ENCODE data around the gene KCTD14.

GRCh38 chr11:77967753-77968152, 55.3 kb downstream of the KCTD14 start:
- TF ChIP-seq, protein P1, sequence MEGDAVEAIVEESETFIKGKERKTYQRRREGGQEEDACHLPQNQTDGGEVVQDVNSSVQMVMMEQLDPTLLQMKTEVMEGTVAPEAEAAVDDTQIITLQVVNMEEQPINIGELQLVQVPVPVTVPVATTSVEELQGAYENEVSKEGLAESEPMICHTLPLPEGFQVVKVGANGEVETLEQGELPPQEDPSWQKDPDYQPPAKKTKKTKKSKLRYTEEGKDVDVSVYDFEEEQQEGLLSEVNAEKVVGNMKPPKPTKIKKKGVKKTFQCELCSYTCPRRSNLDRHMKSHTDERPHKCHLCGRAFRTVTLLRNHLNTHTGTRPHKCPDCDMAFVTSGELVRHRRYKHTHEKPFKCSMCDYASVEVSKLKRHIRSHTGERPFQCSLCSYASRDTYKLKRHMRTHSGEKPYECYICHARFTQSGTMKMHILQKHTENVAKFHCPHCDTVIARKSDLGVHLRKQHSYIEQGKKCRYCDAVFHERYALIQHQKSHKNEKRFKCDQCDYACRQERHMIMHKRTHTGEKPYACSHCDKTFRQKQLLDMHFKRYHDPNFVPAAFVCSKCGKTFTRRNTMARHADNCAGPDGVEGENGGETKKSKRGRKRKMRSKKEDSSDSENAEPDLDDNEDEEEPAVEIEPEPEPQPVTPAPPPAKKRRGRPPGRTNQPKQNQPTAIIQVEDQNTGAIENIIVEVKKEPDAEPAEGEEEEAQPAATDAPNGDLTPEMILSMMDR (IDR thresholded peaks at IDR 0.05), result no peak
- TF ChIP-seq ZFX (IDR thresholded peaks at IDR 0.05; ENCODE audit: borderline replicate concordance), result no peak

Data from 22Rv1 (cell line).